ENCODE measurements around the gene PLCB1. TPM values are rescaled to one million over a fixed set of nuclear protein-coding genes. Genes with fewer than 3 reads are reported as not detected.

Gene PLCB1
- total and polyA plus RNA-seq, 2 donors (not counting 1 experiment from before 2014, with no cell fraction given) = 13.4 to 23.3 TPM

- Histone ChIP-seq H3K27me3 (ENCODE audit: control insufficient read depth, insufficient read depth, low read length) (no peaks in the 10 kb centered on the region), H3K9me3 (ENCODE audit: control insufficient read depth, insufficient read depth, low read depth, low read length) (no peaks in the 10 kb centered on the region), H3K4me1 (ENCODE audit: control insufficient read depth, extremely low read depth, insufficient read depth, low read length) (no peaks in the 10 kb centered on the region), H3K27ac (ENCODE audit: insufficient read depth, low read length) (no peak overlapping the region), H3K9ac (ENCODE audit: insufficient read depth, low read length) (no peak overlapping the region), H3K4me3 (replicated peaks in 1 of 4; ENCODE audit: control extremely low read depth in 1 of 4, insufficient read depth in 1 of 4, low read depth in 3 of 4, low read length in 4 of 4) (no peak overlapping the region), H3K79me2 (ENCODE audit: control insufficient read depth, insufficient read depth, low read length) (no peaks in the 10 kb centered on the region), H4K20me1 (ENCODE audit: control insufficient read depth, extremely low read depth, insufficient read depth, low read length) (no peaks in the 10 kb centered on the region), H3K36me3 (ENCODE audit: control insufficient read depth, insufficient read depth, low read length) (no peaks in the 10 kb centered on the region), H2AFZ (ENCODE audit: low read length) (no peak overlapping the region), H3K4me2 (ENCODE audit: extremely low read depth, insufficient read depth, low read length) (no peak overlapping the region)
- TF ChIP-seq CTCF (conservative IDR thresholded peaks at IDR 0.05 in 1 of 2, IDR thresholded peaks at IDR 0.05 in 1 of 2; ENCODE audit: low read depth in 1 of 2, low read length in 2 of 2) (no peak), EZH2 (IDR thresholded peaks at IDR 0.05; ENCODE audit: low read length, missing control alignments) (no peak)
- no peak for DNase-seq (ENCODE audit: low read depth in 2 of 2)
Measured at GRCh38 chr20:8918145-8918544, 786.1 kb downstream of the PLCB1 start.

GRCh38 chr20:8924539-8924938, 792.5 kb downstream of the PLCB1 start:
- H3K27me3 ChIP-seq (ENCODE audit: control insufficient read depth, insufficient read depth, low read length) = no peaks in the 10 kb centered on the region
- H3K27ac ChIP-seq (ENCODE audit: insufficient read depth, low read length) = no peak overlapping the region
- no peaks in the 10 kb centered on the region for H3K4me1 ChIP-seq (ENCODE audit: control insufficient read depth, extremely low read depth, insufficient read depth, low read length)
- TF ChIP-seq CTCF (conservative IDR thresholded peaks at IDR 0.05 in 1 of 2, IDR thresholded peaks at IDR 0.05 in 1 of 2; ENCODE audit: low read depth in 1 of 2, low read length in 2 of 2) (no peak), EZH2 (IDR thresholded peaks at IDR 0.05; ENCODE audit: low read length, missing control alignments) (no peak)
- no peaks in the 10 kb centered on the region for H3K36me3 ChIP-seq (ENCODE audit: control insufficient read depth, insufficient read depth, low read length)
- H3K4me3 ChIP-seq (replicated peaks in 1 of 4; ENCODE audit: control extremely low read depth in 1 of 4, insufficient read depth in 1 of 4, low read depth in 3 of 4, low read length in 4 of 4) = no peak overlapping the region
- no peak for DNase-seq (ENCODE audit: low read depth in 2 of 2)
- H3K9ac ChIP-seq (ENCODE audit: insufficient read depth, low read length) = no peak overlapping the region
- H3K79me2 ChIP-seq (ENCODE audit: control insufficient read depth, insufficient read depth, low read length) = no peaks in the 10 kb centered on the region
- H2AFZ ChIP-seq (ENCODE audit: low read length) = no peak overlapping the region
- no peak overlapping the region for H3K4me2 ChIP-seq (ENCODE audit: extremely low read depth, insufficient read depth, low read length)
- H4K20me1 ChIP-seq (ENCODE audit: control insufficient read depth, extremely low read depth, insufficient read depth, low read length) = no peaks in the 10 kb centered on the region
- H3K9me3 ChIP-seq (ENCODE audit: control insufficient read depth, insufficient read depth, low read depth, low read length) = no peaks in the 10 kb centered on the region

- Histone ChIP-seq H3K36me3 (ENCODE audit: control insufficient read depth, insufficient read depth, low read length) (no peaks in the 10 kb centered on the region), H3K4me1 (ENCODE audit: control insufficient read depth, extremely low read depth, insufficient read depth, low read length) (peaks cover 5% of the 10 kb centered on the region), H3K27ac (ENCODE audit: insufficient read depth, low read length) (no peak overlapping the region), H3K79me2 (ENCODE audit: control insufficient read depth, insufficient read depth, low read length) (no peaks in the 10 kb centered on the region), H3K4me2 (ENCODE audit: extremely low read depth, insufficient read depth, low read length) (no peak overlapping the region), H3K9ac (ENCODE audit: insufficient read depth, low read length) (no peak overlapping the region), H4K20me1 (ENCODE audit: control insufficient read depth, extremely low read depth, insufficient read depth, low read length) (no peaks in the 10 kb centered on the region), H2AFZ (ENCODE audit: low read length) (no peak overlapping the region), H3K4me3 (replicated peaks in 1 of 4; ENCODE audit: control extremely low read depth in 1 of 4, insufficient read depth in 1 of 4, low read depth in 3 of 4, low read length in 4 of 4) (no peak overlapping the region), H3K9me3 (ENCODE audit: control insufficient read depth, insufficient read depth, low read depth, low read length) (no peaks in the 10 kb centered on the region), H3K27me3 (ENCODE audit: control insufficient read depth, insufficient read depth, low read length) (no peaks in the 10 kb centered on the region)
- DNase-seq (ENCODE audit: low read depth in 2 of 2) = no peak
- no peak for TF ChIP-seq EZH2 (IDR thresholded peaks at IDR 0.05; ENCODE audit: low read length, missing control alignments)
- no peak for TF ChIP-seq CTCF (conservative IDR thresholded peaks at IDR 0.05 in 1 of 2, IDR thresholded peaks at IDR 0.05 in 1 of 2; ENCODE audit: low read depth in 1 of 2, low read length in 2 of 2)
Measured at GRCh38 chr20:8930726-8931125, 798.7 kb downstream of the PLCB1 start.
